HG02885 (cell line): ENCODE measurements around the gene KBTBD13.
"Not testable (repeated sequence)": the region's sequence is repeated elsewhere in the genome, so short reads cannot be mapped to it uniquely, and the experiment has no call there.

Experiments used
- ATAC-seq: cut with Tn5 transposase; IDR thresholded peaks from one replicate; pipeline ENCODE4 v1.9.1; 2021; ENCODE audit warnings: mild to moderate bottlenecking; ENCODE audit not compliant: unreplicated experiment, poor library complexity

The KBTBD13 gene

GRCh38 chr15:65076486-65077290, at the start of gene KBTBD13:
TSS of gene KBTBD13 (plus strand) at chr15:65076746. CDS start at chr15:65076816, 70 bp downstream.
- no peak for ATAC-seq

GRCh38 chr15:65026756-65027155, 49.8 kb upstream of the KBTBD13 start:
- no peak for ATAC-seq

- ATAC-seq = no peak
Observed at GRCh38 chr15:65027593-65027992, 49.0 kb upstream of the KBTBD13 start.

- ATAC-seq = no peak
Observed at GRCh38 chr15:65028338-65028737, 48.2 kb upstream of the KBTBD13 start.

GRCh38 chr15:65028921-65029735, 47.4 kb upstream of the KBTBD13 start, which contains the start of gene MTFMT:
TSS of gene MTFMT (minus strand) at chr15:65029639. CDS start at chr15:65029613, 26 bp downstream.
- peak; percentile 89 for ATAC-seq

GRCh38 chr15:65029736-65030208, 46.8 kb upstream of the KBTBD13 start:
- ATAC-seq = no peak

- ATAC-seq = no peak
Observed at GRCh38 chr15:65032801-65033537, 43.6 kb upstream of the KBTBD13 start.

- ATAC-seq = no peak
Observed at GRCh38 chr15:65033659-65034269, 42.8 kb upstream of the KBTBD13 start.

- ATAC-seq = no peak
Observed at GRCh38 chr15:65034719-65035118, 41.8 kb upstream of the KBTBD13 start.

- ATAC-seq = no peak
Observed at GRCh38 chr15:65037309-65037708, 39.2 kb upstream of the KBTBD13 start.

GRCh38 chr15:65038428-65038827, 38.1 kb upstream of the KBTBD13 start:
- no peak for ATAC-seq

GRCh38 chr15:65038836-65039235, 37.7 kb upstream of the KBTBD13 start:
- no peak for ATAC-seq

GRCh38 chr15:65040461-65040860, 36.1 kb upstream of the KBTBD13 start:
- ATAC-seq = no peak

GRCh38 chr15:65041787-65042186, 34.8 kb upstream of the KBTBD13 start:
- ATAC-seq = no peak

GRCh38 chr15:65042776-65043327, 33.7 kb upstream of the KBTBD13 start:
- ATAC-seq = no peak

- ATAC-seq = not testable (repeated sequence)
Observed at GRCh38 chr15:65044218-65044617, 32.3 kb upstream of the KBTBD13 start.

GRCh38 chr15:65044724-65045481, 31.6 kb upstream of the KBTBD13 start, which contains the start of gene SLC51B:
TSS of gene SLC51B (plus strand) at chr15:65045387. CDS start at chr15:65050005, 4,618 bp downstream.
- no peak for ATAC-seq

GRCh38 chr15:65048241-65048640, 28.3 kb upstream of the KBTBD13 start:
- ATAC-seq = no peak

- peak; percentile 93 for ATAC-seq
Observed at GRCh38 chr15:65049418-65049840, 27.1 kb upstream of the KBTBD13 start.
